K562 (cell line): ENCODE measurements around the gene ANKRD65. TPM values are rescaled to one million over a fixed set of nuclear protein-coding genes. Genes with fewer than 3 reads are reported as not detected.
A peak's percentile ranks its signal among the peaks of the same experiment; 100 is the strongest.

ENCODE experiments used
- ARID3B ChIP-seq: fragments of 250-450 bp; sonication (Bioruptor Pico); IDR thresholded peaks from 2 replicates; pipeline ENCODE4 v1.4.0; 2020; ENCODE audit warnings: borderline replicate concordance
- CLOCK ChIP-seq: fragments of 250-450 bp; sonication (Bioruptor Pico); IDR thresholded peaks from 2 replicates; pipeline ENCODE4 v1.4.0; 2020; ENCODE audit warnings: mild to moderate bottlenecking, moderate library complexity, borderline replicate concordance
- E4F1 ChIP-seq: fragments of 250-450 bp; sonication (Bioruptor Pico); IDR thresholded peaks from 2 replicates; pipeline ENCODE4 v1.5.0; 2021; ENCODE audit warnings: mild to moderate bottlenecking, borderline replicate concordance
- FOS ChIP-seq: IDR thresholded peaks from 3 replicates; pipeline ENCODE4 v1.6.1; 2011; ENCODE audit not compliant: insufficient read length; ENCODE audit errors: extremely low read depth
- KLF13 ChIP-seq: fragments of 450-650 bp; IDR thresholded peaks from 2 replicates; pipeline ENCODE4 v1.6.1; 2016; ENCODE audit warnings: missing genetic modification characterization, low read depth, mild to moderate bottlenecking, missing compliant biosample characterization, moderate library complexity, borderline replicate concordance
- MCM5 ChIP-seq: fragments of 450-650 bp; IDR thresholded peaks from 2 replicates; pipeline ENCODE4 v1.6.1; 2016; ENCODE audit warnings: low read depth
- NFATC3 ChIP-seq: fragments of 450-650 bp; IDR thresholded peaks from 2 replicates; pipeline ENCODE4 v1.6.1; 2017; ENCODE audit warnings: mild to moderate bottlenecking
- NKRF ChIP-seq: fragments of 450-650 bp; IDR thresholded peaks from 2 replicates; pipeline ENCODE4 v1.6.1; 2016; ENCODE audit warnings: borderline replicate concordance
- SMAD1 ChIP-seq: fragments of 150-350 bp; IDR thresholded peaks from 2 replicates; pipeline ENCODE4 v1.6.1; 2014; ENCODE audit warnings: low read length, low read depth; ENCODE audit not compliant: partially characterized antibody
- SRSF7 ChIP-seq: fragments of 200-400 bp; formaldehyde crosslinking; optimal IDR thresholded peaks from 2 replicates; pipeline ENCODE3; 2017; ENCODE audit warnings: mild to moderate bottlenecking, low read depth, low read length
- TOE1 ChIP-seq, 2 experiments: fragments of 450-650 bp in 1 of 2; sonication (generic) in 1 of 2; formaldehyde crosslinking in 1 of 2; IDR thresholded peaks; 2 replicates each; pipeline versions ENCODE4 v1.7.1 to v1.8.0; 2016 to 2022; ENCODE audit warnings: borderline replicate concordance in 2 of 2, mild to moderate bottlenecking in 2 of 2, antibody characterized with exemption in 1 of 2, inconsistent platforms in 1 of 2, low read depth in 1 of 2, missing genetic modification reagents in 1 of 2, moderate library complexity in 1 of 2
- U2AF2 ChIP-seq: fragments of 200-400 bp; formaldehyde crosslinking; optimal IDR thresholded peaks from 2 replicates; pipeline ENCODE3; 2017; ENCODE audit warnings: low read depth, mild to moderate bottlenecking, low read length
- ZBTB8A ChIP-seq: fragments of 450-650 bp; IDR thresholded peaks from 2 replicates; pipeline ENCODE4 v1.6.1; 2018; ENCODE audit warnings: mild to moderate bottlenecking, moderate library complexity; ENCODE audit not compliant: partially characterized antibody
- ZNF280A ChIP-seq: fragments of 450-650 bp; IDR thresholded peaks from 2 replicates; pipeline ENCODE4 v1.6.1; 2018; ENCODE audit warnings: mild to moderate bottlenecking, low read depth; ENCODE audit not compliant: partially characterized antibody
- ZNF282 ChIP-seq: sonication (generic); formaldehyde crosslinking; IDR thresholded peaks from 2 replicates; pipeline ENCODE4 v1.8.1; 2023; ENCODE audit warnings: missing genetic modification reagents
- polyA plus RNA-seq, 8 experiments: library from polyadenylated mRNA; depleted of rRNA in 4 of 8; stranded (reverse) in 5 of 8; unstranded in 3 of 8; fragments of >200 nt; fragmentation: Nextera tagmentation in 2 of 8; fragmentation: Illumina TruSeq in 1 of 8; extraction: Ambion mirVana in 2 of 8; extraction: Trizol in 1 of 8; gene quantifications; 2 replicates each; pipeline versions ENCODE4 v1.2.1 to v1.2.3, GENCODE V29; 2011 to 2014; ENCODE audit warnings: inconsistent platforms in 1 of 8, missing spikeins in 1 of 8
- total RNA-seq, 7 experiments: library from RNA; depleted of rRNA in 6 of 7; stranded (reverse); fragments of >200 nt in 6 of 7; fragmentation: Illumina TruSeq in 2 of 7; extraction: Trizol in 2 of 7; gene quantifications; 2 replicates each; pipeline versions ENCODE4 v1.2.1 to v1.2.3, GENCODE V29; 2011 to 2021; ENCODE audit warnings: low replicate concordance in 1 of 7

ANKRD65 gene
- total and polyA plus RNA-seq, 9 of the 15 experiments (the other 6 are each of a cell fraction or from before 2014, with no cell fraction given): not detected

- TF ChIP-seq ZNF280A (no peak), ZBTB8A (no peak), ARID3B (CRISPR knock-in tag) (peak; percentile 91), SRSF7 (no peak), FOS (no peak), MCM5 (no peak), SMAD1 (no peak), U2AF2 (no peak), CLOCK (CRISPR knock-in tag) (no peak), E4F1 (CRISPR knock-in tag) (no peak), ZNF282 (CRISPR knock-in tag) (0 out of 2 replicates have a peak, but pooled peaks have one; percentile 16), TOE1 (IDR thresholded peaks at IDR 0.05; ENCODE audit: borderline replicate concordance) (no peak), TOE1 (CRISPR knock-in tag; IDR thresholded peaks at IDR 0.05; ENCODE audit: borderline replicate concordance, low read depth) (no peak), KLF13 (tag) (peak; percentile 54; the same call in 1 of the 2 replicates), NKRF (no peak), NFATC3 (no peak)
Measured at GRCh38 chr1:1432951-1433803, 12.1 kb upstream of the ANKRD65 start (continued).
